ENCODE results near the gene MCAT. TPM values are rescaled to one million over a fixed set of nuclear protein-coding genes. Genes with fewer than 3 reads are reported as not detected.

MCAT gene
- total and polyA plus RNA-seq, 4 donors, result 8.3 to 22.6 (median 14.8) TPM

GRCh38 chr22:43100225-43100624, 43.0 kb downstream of the MCAT start:
- TF ChIP-seq ATF3 (IDR thresholded peaks at IDR 0.05) (no peak), EGR1 (IDR thresholded peaks at IDR 0.05; ENCODE audit: low read depth in 2 of 2) (no peak), FOXA2 (IDR thresholded peaks at IDR 0.05) (no peak), FOXA1 (IDR thresholded peaks at IDR 0.05) (no peak), NR2F2 (IDR thresholded peaks at IDR 0.05) (no peak), REST (IDR thresholded peaks at IDR 0.05) (no peak), MAX (IDR thresholded peaks at IDR 0.05) (no peak), GABPA (IDR thresholded peaks at IDR 0.05 in 1 of 2, conservative IDR thresholded peaks at IDR 0.05 in 1 of 2) (no peak), TAF1 (conservative IDR thresholded peaks at IDR 0.05) (no peak), ZBTB33 (IDR thresholded peaks at IDR 0.05) (no peak), RXRA (IDR thresholded peaks at IDR 0.05) (no peak), CTCF (IDR thresholded peaks at IDR 0.05; ENCODE audit: low read depth, low read length, missing input control) (no peak), JUND (IDR thresholded peaks at IDR 0.05) (no peak), RAD21 (IDR thresholded peaks at IDR 0.05) (no peak)
- Histone ChIP-seq H3K9me3 (ENCODE audit: control insufficient read depth in 4 of 4, low read length in 3 of 4) (peaks cover 0 to 4% (median 1%) of the 10 kb centered on the region in 4 donors), H3K4me1 (ENCODE audit: control insufficient read depth in 4 of 4, insufficient read depth in 4 of 4, low read length in 3 of 4) (no peaks in the 10 kb centered on the region), H3K36me3 (ENCODE audit: control insufficient read depth in 4 of 4, insufficient read depth in 3 of 4, low read depth in 1 of 4, low read length in 3 of 4) (no peaks in the 10 kb centered on the region), H3K27ac (ENCODE audit: low read depth in 1 of 2, low read length in 2 of 2) (no peak overlapping the region), H3K27me3 (ENCODE audit: control insufficient read depth in 4 of 4, insufficient read depth in 4 of 4, low read length in 3 of 4) (no peaks in the 10 kb centered on the region), H3K4me3 (ENCODE audit: low read depth in 1 of 3, low read length in 3 of 3) (no peak overlapping the region), H3K9ac (ENCODE audit: low read depth in 1 of 2, low read length in 2 of 2) (no peak overlapping the region)
- 70% methylated on average over 5 of the region's 5 CpGs for WGBS
- no peak for DNase-seq (ENCODE audit: low spot score)

- no peak for DNase-seq (ENCODE audit: low spot score)
- Histone ChIP-seq H3K9ac (ENCODE audit: low read depth in 1 of 2, low read length in 2 of 2) (no peak overlapping the region), H3K27ac (ENCODE audit: low read depth in 1 of 2, low read length in 2 of 2) (no peak overlapping the region), H3K4me3 (ENCODE audit: low read depth in 1 of 3, low read length in 3 of 3) (no peak overlapping the region), H3K9me3 (ENCODE audit: control insufficient read depth in 4 of 4, low read length in 3 of 4) (peaks cover 0 to 4% (median 1%) of the 10 kb centered on the region in 4 donors), H3K27me3 (ENCODE audit: control insufficient read depth in 4 of 4, insufficient read depth in 4 of 4, low read length in 3 of 4) (no peaks in the 10 kb centered on the region), H3K36me3 (ENCODE audit: control insufficient read depth in 4 of 4, insufficient read depth in 3 of 4, low read depth in 1 of 4, low read length in 3 of 4) (no peaks in the 10 kb centered on the region), H3K4me1 (ENCODE audit: control insufficient read depth in 4 of 4, insufficient read depth in 4 of 4, low read length in 3 of 4) (no peaks in the 10 kb centered on the region)
- TF ChIP-seq JUND (IDR thresholded peaks at IDR 0.05) (no peak), REST (IDR thresholded peaks at IDR 0.05) (no peak), FOXA2 (IDR thresholded peaks at IDR 0.05) (no peak), TAF1 (conservative IDR thresholded peaks at IDR 0.05) (no peak)
- 80% methylated on average over 4 of the region's 4 CpGs for WGBS
These were observed 44.1 kb downstream of the MCAT start for GRCh38 chr22:43099095-43099494.
